HepG2 (cell line): ENCODE results near the gene PSMC5. TPM values are rescaled to one million over a fixed set of nuclear protein-coding genes. Genes with fewer than 3 reads are reported as not detected.

Experiments
- ARID2 ChIP-seq: sonication (generic); formaldehyde crosslinking; IDR thresholded peaks from 2 replicates; pipeline ENCODE4 v1.8.1; 2022; ENCODE audit warnings: mild to moderate bottlenecking, missing genetic modification reagents, borderline replicate concordance
- CENPBD1 ChIP-seq: sonication (generic); formaldehyde crosslinking; IDR thresholded peaks from 2 replicates; pipeline ENCODE4 v1.8.0; 2022; ENCODE audit warnings: missing genetic modification reagents, low read depth, mild to moderate bottlenecking, borderline replicate concordance
- DNMT1 ChIP-seq: sonication (generic); formaldehyde crosslinking; IDR thresholded peaks from 2 replicates; pipeline ENCODE4 v1.5.1; 2020; ENCODE audit warnings: mild to moderate bottlenecking, missing genetic modification reagents
- FOXJ3 ChIP-seq: sonication (generic); formaldehyde crosslinking; IDR thresholded peaks from 2 replicates; pipeline ENCODE4 v1.4.0; 2020; ENCODE audit warnings: missing genetic modification reagents, mild to moderate bottlenecking, borderline replicate concordance
- GZF1 ChIP-seq: sonication (generic); formaldehyde crosslinking; IDR thresholded peaks from 2 replicates; pipeline ENCODE4 v1.5.1; 2020; ENCODE audit warnings: mild to moderate bottlenecking, missing genetic modification reagents
- HHEX ChIP-seq: IDR thresholded peaks from 2 replicates; pipeline ENCODE4 v1.6.1; 2016; ENCODE audit warnings: control low read depth
- HNF1A ChIP-seq, 2 experiments: sonication (generic) in 1 of 2; formaldehyde crosslinking in 1 of 2; IDR thresholded peaks; 2 replicates each; pipeline versions ENCODE4 v1.4.0 to v1.6.1; 2016 to 2020; ENCODE audit warnings: borderline replicate concordance in 1 of 2, low read depth in 1 of 2, mild to moderate bottlenecking in 1 of 2, missing genetic modification reagents in 1 of 2
- HOXA9 ChIP-seq: sonication (generic); formaldehyde crosslinking; IDR thresholded peaks from 2 replicates; pipeline ENCODE4 v1.8.1; 2022; ENCODE audit warnings: missing genetic modification reagents, mild to moderate bottlenecking, moderate library complexity, borderline replicate concordance
- ISL2 ChIP-seq: sonication (generic); formaldehyde crosslinking; IDR thresholded peaks from 2 replicates; pipeline ENCODE4 v1.5.0; 2020; ENCODE audit warnings: missing genetic modification reagents
- NFRKB ChIP-seq: fragments of 450-650 bp; IDR thresholded peaks from 2 replicates; pipeline ENCODE4 v1.6.1; 2017
- TRAFD1 ChIP-seq: sonication (generic); formaldehyde crosslinking; IDR thresholded peaks from 2 replicates; pipeline ENCODE4 v1.5.1; 2020; ENCODE audit warnings: missing genetic modification reagents, mild to moderate bottlenecking, borderline replicate concordance
- TRIM22 ChIP-seq: fragments of 450-650 bp; IDR thresholded peaks from 2 replicates; pipeline ENCODE4 v1.6.1; 2017
- ZBTB38 ChIP-seq: sonication (generic); formaldehyde crosslinking; IDR thresholded peaks from 2 replicates; pipeline ENCODE4 v1.5.1; 2020; ENCODE audit warnings: mild to moderate bottlenecking, missing genetic modification reagents
- ZBTB42 ChIP-seq: sonication (generic); formaldehyde crosslinking; IDR thresholded peaks from 2 replicates; pipeline ENCODE4 v1.5.0; 2020; ENCODE audit warnings: mild to moderate bottlenecking, missing genetic modification reagents
- ZFY ChIP-seq: sonication (generic); formaldehyde crosslinking; IDR thresholded peaks from 2 replicates; pipeline ENCODE4 v1.4.0; 2020; ENCODE audit warnings: missing genetic modification reagents
- ZNF225 ChIP-seq: sonication (generic); formaldehyde crosslinking; IDR thresholded peaks from 2 replicates; pipeline ENCODE4 v1.4.0; 2020; ENCODE audit warnings: mild to moderate bottlenecking, missing genetic modification reagents
- ZNF253 ChIP-seq: sonication (generic); formaldehyde crosslinking; IDR thresholded peaks from 2 replicates; pipeline ENCODE4 v1.8.0; 2022; ENCODE audit warnings: mild to moderate bottlenecking, missing genetic modification reagents, borderline replicate concordance
- ZNF639 ChIP-seq: conservative IDR thresholded peaks from 2 replicates; pipeline ENCODE4 v1.6.1; 2018; ENCODE audit warnings: missing genetic modification reagents
- ZNF670 ChIP-seq: sonication (generic); formaldehyde crosslinking; IDR thresholded peaks from 2 replicates; pipeline ENCODE4 v1.8.0; 2022; ENCODE audit warnings: mild to moderate bottlenecking, missing genetic modification reagents, borderline replicate concordance
- polyA plus RNA-seq, 8 experiments: library from polyadenylated mRNA; depleted of rRNA in 3 of 8; stranded (reverse) in 7 of 8; unstranded in 1 of 8; fragments of >200 nt; fragmentation: Illumina TruSeq in 4 of 8; extraction: Trizol in 4 of 8; gene quantifications; 2 replicates each; pipeline versions ENCODE4 v1.2.1 to v1.2.3, GENCODE V29; 2011 to 2016; ENCODE audit warnings: low read depth in 4 of 8, missing spikeins in 1 of 8, mixed read lengths in 1 of 8; ENCODE audit not compliant: insufficient read depth in 1 of 8
- total RNA-seq, 5 experiments: library from RNA; depleted of rRNA; stranded (reverse); fragments of >200 nt; fragmentation: Illumina TruSeq; extraction: Trizol; gene quantifications; 2 replicates each; pipeline ENCODE4 v1.2.3, GENCODE V29; 2016; ENCODE audit warnings: low read depth in 1 of 5

Gene PSMC5
- total and polyA plus RNA-seq, 2 of the 13 experiments (the other 11 are each of a cell fraction or from before 2014, with no cell fraction given) = 35.3 to 128 TPM

GRCh38 chr17:63827002-63827800 is at the start of gene PSMC5, which contains the start of gene FTSJ3 (continued):
- TF ChIP-seq HNF1A (IDR thresholded peaks at IDR 0.05; ENCODE audit: low read depth) (no peak), HNF1A (CRISPR knock-in tag; IDR thresholded peaks at IDR 0.05; ENCODE audit: borderline replicate concordance) (peak; percentile 79), ISL2 (CRISPR knock-in tag) (peak; percentile 74), TRAFD1 (CRISPR knock-in tag) (no peak; the same call in 1 of the 2 replicates), CENPBD1 (CRISPR knock-in tag) (no peak; the same call in 1 of the 2 replicates), ZNF225 (peak; percentile 91; the same call in 1 of the 2 replicates), ZBTB42 (peak; percentile 89), HOXA9 (no peak; the same call in 1 of the 2 replicates), NFRKB (peak; percentile 91), ARID2 (CRISPR knock-in tag) (no peak; the same call in 1 of the 2 replicates), ZNF670 (CRISPR knock-in tag) (peak; percentile 80; the same call in 1 of the 2 replicates), ZNF639 (CRISPR knock-in tag) (0 out of 2 replicates have a peak, but pooled peaks have one; percentile 45), ZFY (CRISPR knock-in tag) (peak; percentile 81), TRIM22 (no peak), HHEX (CRISPR knock-in tag) (no peak), ZBTB38 (CRISPR knock-in tag) (peak; percentile 68), ZNF253 (no peak), DNMT1 (CRISPR knock-in tag) (peak; percentile 69; the same call in 1 of the 2 replicates), GZF1 (CRISPR knock-in tag) (peak; percentile 84), FOXJ3 (CRISPR knock-in tag) (no peak; the same call in 1 of the 2 replicates)
